ENCODE results near the gene ZNF500. TPM values are rescaled to one million over a fixed set of nuclear protein-coding genes. Genes with fewer than 3 reads are reported as not detected.
A peak's percentile ranks its signal among the peaks of the same experiment; 100 is the strongest.

ZNF500 gene
- total and polyA plus RNA-seq, 12 donors = 3.8 to 10.5 (median 8.1) TPM

DNA sequence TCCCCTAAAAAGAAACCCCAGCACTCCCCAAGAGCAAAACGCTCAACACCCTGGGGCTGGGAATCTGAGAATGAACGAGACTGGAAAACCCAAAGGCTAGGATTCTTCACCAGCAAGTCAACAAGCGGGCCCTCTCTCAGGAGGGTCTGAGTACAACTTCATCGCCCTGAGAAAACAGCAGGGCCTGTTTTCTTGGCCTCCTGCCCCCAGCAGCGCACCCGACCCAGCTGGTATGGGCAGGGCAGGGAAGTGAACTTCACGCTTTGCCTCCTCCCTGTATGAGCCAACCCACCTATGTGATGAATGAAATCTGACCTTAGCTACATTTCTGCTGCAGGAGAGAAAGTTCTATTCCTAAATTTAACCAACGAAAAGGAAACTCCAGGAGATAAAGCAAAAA lies 62.5 kb downstream of the ZNF500 start:
- Histone ChIP-seq H3K4me3 (no peak overlapping the region), H3K27me3 (no peaks in the 10 kb centered on the region), H3K9me3 (no peaks in the 10 kb centered on the region), H3K4me1 (peaks cover 0 to 12% (median 0%) of the 10 kb centered on the region in 9 donors), H3K36me3 (peaks cover 0 to 92% (median 38%) of the 10 kb centered on the region in 9 donors), H3K27ac (no peak overlapping the region)
- no peak for ATAC-seq
- no peak for TF ChIP-seq CTCF (IDR thresholded peaks at IDR 0.05)
- intact Hi-C loops (cut with DNase I) = no loop called here
- no peak for DNase-seq
- WGBS, 2 donors = 93 to 94% methylated on average over 8 of the region's 8 CpGs

DNA sequence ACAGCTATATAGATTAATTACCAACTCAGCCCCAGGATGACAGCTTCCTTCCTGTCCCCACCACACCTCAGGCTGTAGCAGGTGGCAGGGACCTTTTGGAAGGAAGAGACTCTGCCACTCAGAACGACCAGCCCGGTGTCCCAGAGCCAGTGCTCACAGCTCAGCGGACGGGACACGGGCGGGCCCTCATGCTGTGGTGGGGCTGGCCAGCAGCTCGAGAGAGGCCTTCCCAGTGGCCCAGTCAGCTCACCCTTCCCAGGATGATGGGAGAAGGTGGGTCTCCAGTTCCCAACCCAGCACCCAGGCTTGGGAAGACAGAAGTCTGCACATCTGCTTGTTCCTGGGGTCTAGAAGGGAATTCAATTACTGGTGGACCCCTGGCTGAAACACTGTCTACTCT lies 63.1 kb downstream of the ZNF500 start:
- TF ChIP-seq CTCF (IDR thresholded peaks at IDR 0.05) = no peak
- peaks cover 0 to 95% (median 39%) of the 10 kb centered on the region in 9 donors for H3K36me3 ChIP-seq
- WGBS, 2 donors = 86 to 90% methylated on average over 7 of the region's 7 CpGs
- H3K9me3 ChIP-seq = no peaks in the 10 kb centered on the region
- H3K4me1 ChIP-seq = peaks cover 0 to 12% (median 0%) of the 10 kb centered on the region in 9 donors
- intact Hi-C loops (cut with DNase I) = no loop called here
- H3K4me3 ChIP-seq = no peak overlapping the region
- no peak for DNase-seq
- H3K27me3 ChIP-seq = no peaks in the 10 kb centered on the region
- ATAC-seq = no peak
- H3K27ac ChIP-seq = no peak overlapping the region

DNA sequence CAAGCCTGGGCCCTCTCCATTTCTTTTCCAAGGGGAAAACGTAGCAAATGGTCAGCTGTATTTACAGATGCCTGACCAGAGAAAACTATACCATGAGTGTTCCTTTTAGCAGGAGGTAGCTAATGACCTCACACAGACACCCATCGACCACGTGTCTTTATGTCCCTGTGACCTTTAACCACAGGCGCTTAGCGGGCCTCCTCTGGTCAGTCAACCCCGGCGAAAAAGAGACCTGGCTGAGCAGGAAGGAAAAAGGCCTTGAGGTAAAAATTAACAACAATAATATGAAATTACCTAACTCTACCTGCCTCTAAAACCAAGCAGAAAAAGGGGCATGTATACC lies 64.5 kb downstream of the ZNF500 start:
- no peak for TF ChIP-seq CTCF (IDR thresholded peaks at IDR 0.05)
- H3K27me3 ChIP-seq = no peaks in the 10 kb centered on the region
- no peak for ATAC-seq
- no peak for DNase-seq
- no peak overlapping the region for H3K27ac ChIP-seq
- H3K36me3 ChIP-seq = peaks cover 0 to 100% (median 37%) of the 10 kb centered on the region in 9 donors
- intact Hi-C loops (cut with DNase I) = no loop called here
- no peaks in the 10 kb centered on the region for H3K9me3 ChIP-seq
- 89 to 93% methylated on average over 7 of the region's 7 CpGs for WGBS, 2 donors
- no peak overlapping the region for H3K4me3 ChIP-seq
- peaks cover 0 to 12% (median 0%) of the 10 kb centered on the region in 9 donors for H3K4me1 ChIP-seq

DNA sequence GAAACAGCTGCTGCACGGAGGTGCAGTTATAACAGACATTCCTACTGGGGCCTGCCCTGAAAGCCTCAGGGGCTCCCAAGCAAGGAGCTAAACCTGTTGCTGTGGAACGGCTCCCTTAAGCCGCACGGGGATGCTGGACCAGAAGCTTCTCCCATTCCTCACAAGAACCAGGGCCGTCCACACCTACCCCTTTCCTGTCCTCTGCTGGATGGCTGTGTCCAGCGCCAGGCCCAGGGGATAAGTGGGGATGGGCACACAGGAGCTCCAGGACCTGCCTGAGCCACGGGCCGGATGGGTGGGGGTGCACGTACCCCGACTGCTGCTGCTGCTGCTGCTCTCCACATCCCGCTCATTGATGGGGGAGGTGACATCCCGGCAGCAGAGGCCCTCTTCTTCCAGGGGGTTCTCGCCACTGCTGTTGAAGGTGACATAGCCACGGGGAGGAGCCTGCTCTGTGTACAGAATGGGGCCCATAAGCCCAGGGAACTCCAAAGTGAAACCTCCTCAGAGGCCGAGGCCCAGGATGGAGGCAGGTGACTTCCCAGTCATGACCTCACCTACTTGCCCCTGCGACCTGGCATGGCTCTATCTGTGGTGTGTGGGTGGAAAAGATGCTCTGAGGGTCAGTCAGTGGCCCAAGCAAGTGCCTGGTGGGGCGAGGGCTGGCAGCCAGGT lies 65.0 kb downstream of the ZNF500 start:
- no peak for TF ChIP-seq CTCF (IDR thresholded peaks at IDR 0.05)
- WGBS, 2 donors = 90 to 92% methylated on average over 17 of the region's 17 CpGs
- intact Hi-C loops (cut with DNase I) = no loop called here
- ATAC-seq (peak in 1 of 8 donors; percentile 4), DNase-seq (no peak)
- Histone ChIP-seq H3K36me3 (peaks cover 0 to 99% (median 39%) of the 10 kb centered on the region in 9 donors), H3K27ac (no peak overlapping the region), H3K27me3 (no peaks in the 10 kb centered on the region), H3K4me3 (no peak overlapping the region), H3K9me3 (no peaks in the 10 kb centered on the region), H3K4me1 (peaks cover 0 to 12% (median 2%) of the 10 kb centered on the region in 9 donors)

Data from heart right ventricle (tissue), 16 donors.